Suprapubic skin (tissue), 4 donors: ENCODE data around the gene KCNK16. TPM values are rescaled to one million over a fixed set of nuclear protein-coding genes. Genes with fewer than 3 reads are reported as not detected.

Experiments used
- DNase-seq, 2 donors: peaks; one replicate each; pipeline ENCODE4 v3.0.0-alpha.2; 2019; ENCODE audit warnings: low spot score in 2 of 2
- H3K27ac ChIP-seq: fragments of 200-600 bp; sonication (generic); one replicate; pipeline ENCODE4 v1.5.1; 2019
- H3K27me3 ChIP-seq: fragments of 200-600 bp; sonication (generic); one replicate; pipeline ENCODE4 v1.5.1; 2019
- H3K36me3 ChIP-seq: fragments of 200-600 bp; sonication (generic); one replicate; pipeline ENCODE4 v1.5.1; 2019
- H3K4me1 ChIP-seq: fragments of 200-600 bp; sonication (generic); one replicate; pipeline ENCODE4 v1.5.1; 2019
- H3K4me3 ChIP-seq: fragments of 200-600 bp; sonication (generic); one replicate; pipeline ENCODE4 v1.5.1; 2019; ENCODE audit warnings: mild to moderate bottlenecking
- H3K9me3 ChIP-seq: fragments of 200-600 bp; sonication (generic); one replicate; pipeline ENCODE4 v1.5.1; 2019
- CTCF ChIP-seq, 2 donors: fragments of 200-600 bp in 1 of 2; fragments of 450-650 bp in 1 of 2; sonication (generic) in 1 of 2; IDR thresholded peaks; one replicate each; pipeline ENCODE4 v1.5.1; 2016 to 2019; ENCODE audit warnings: antibody characterized with exemption in 2 of 2, mild to moderate bottlenecking in 1 of 2, moderate library complexity in 1 of 2
- EP300 ChIP-seq: sonication (generic); formaldehyde crosslinking; IDR thresholded peaks from one replicate; pipeline ENCODE4 v1.6.1; 2017; ENCODE audit warnings: antibody characterized with exemption
- POLR2A ChIP-seq, 2 donors: fragments of 450-650 bp; IDR thresholded peaks; one replicate each; pipeline ENCODE4 v1.6.1; 2017; ENCODE audit warnings: antibody characterized with exemption in 2 of 2, mild to moderate bottlenecking in 2 of 2, moderate library complexity in 2 of 2
- POLR2AphosphoS5 ChIP-seq, 3 donors: sonication (generic); formaldehyde crosslinking; IDR thresholded peaks; one replicate each; pipeline ENCODE4 v1.6.1; 2017; ENCODE audit warnings: antibody characterized with exemption in 3 of 3
- WGBS: methylation state at CpG from one replicate; pipeline ENCODE4 v1.1.5; 2018; 5-methylcytosine and 5-hydroxymethylcytosine counted together
- total RNA-seq, 4 donors: library from RNA; depleted of rRNA; stranded (reverse); fragments of >200 nt; gene quantifications; one replicate each; pipeline ENCODE4 v1.1.0, GENCODE V29; 2016

Gene KCNK16
- total RNA-seq, 4 donors from 2014 or later = not detected

- Histone ChIP-seq H3K27me3 (peaks cover 50% of the 10 kb centered on the region), H3K27ac (no peak overlapping the region), H3K4me3 (no peak overlapping the region), H3K9me3 (no peaks in the 10 kb centered on the region), H3K4me1 (peaks cover 12% of the 10 kb centered on the region), H3K36me3 (no peaks in the 10 kb centered on the region)
- 44% methylated on average over 7 of the region's 7 CpGs for WGBS
- TF ChIP-seq POLR2AphosphoS5 (IDR thresholded peaks at IDR 0.05) = no peak
- peak; percentile 74 to 91 for TF ChIP-seq CTCF (IDR thresholded peaks at IDR 0.05)
- no peak for TF ChIP-seq EP300
- no peak for TF ChIP-seq POLR2A (IDR thresholded peaks at IDR 0.05)
- peak in 1 of 2 donors; percentile 72 for DNase-seq
Observed at GRCh38 chr6:39309942-39310531, 12.5 kb downstream of the KCNK16 start.

GRCh38 chr6:39307462-39307861 is 15.0 kb downstream of the KCNK16 start:
- no peak overlapping the region for H3K4me3 ChIP-seq
- DNase-seq = no peak
- no peaks in the 10 kb centered on the region for H3K36me3 ChIP-seq
- H3K9me3 ChIP-seq = no peaks in the 10 kb centered on the region
- H3K27ac ChIP-seq = no peak overlapping the region
- no peak for TF ChIP-seq POLR2AphosphoS5 (IDR thresholded peaks at IDR 0.05)
- TF ChIP-seq EP300 = no peak
- no peak for TF ChIP-seq POLR2A (IDR thresholded peaks at IDR 0.05)
- no peak for TF ChIP-seq CTCF (IDR thresholded peaks at IDR 0.05)
- WGBS = 58% methylated on average over 3 of the region's 3 CpGs
- H3K4me1 ChIP-seq = peaks cover 7% of the 10 kb centered on the region
- H3K27me3 ChIP-seq = peaks cover 24% of the 10 kb centered on the region

- Histone ChIP-seq H3K27me3 (peaks cover under 1% of the 10 kb centered on the region), H3K4me3 (no peak overlapping the region), H3K4me1 (peaks cover 7% of the 10 kb centered on the region), H3K9me3 (no peaks in the 10 kb centered on the region), H3K27ac (no peak overlapping the region), H3K36me3 (no peaks in the 10 kb centered on the region)
- no peak for DNase-seq
- TF ChIP-seq POLR2AphosphoS5 (IDR thresholded peaks at IDR 0.05) = no peak
- no peak for TF ChIP-seq POLR2A (IDR thresholded peaks at IDR 0.05)
- TF ChIP-seq EP300 = no peak
Observed at GRCh38 chr6:39304951-39305350, 17.6 kb downstream of the KCNK16 start.

GRCh38 chr6:39303425-39304153 is 18.9 kb downstream of the KCNK16 start:
- 85% methylated on average over 19 of the region's 30 CpGs for WGBS
- Histone ChIP-seq H3K36me3 (no peaks in the 10 kb centered on the region), H3K4me3 (no peak overlapping the region), H3K4me1 (peaks cover 7% of the 10 kb centered on the region), H3K9me3 (no peaks in the 10 kb centered on the region), H3K27ac (no peak overlapping the region), H3K27me3 (no peaks in the 10 kb centered on the region)
- DNase-seq = no peak
- TF ChIP-seq POLR2AphosphoS5 (IDR thresholded peaks at IDR 0.05) = no peak
- TF ChIP-seq CTCF (IDR thresholded peaks at IDR 0.05) = peak in 1 of 2 donors; percentile 24

- Histone ChIP-seq H3K27me3 (no peaks in the 10 kb centered on the region), H3K4me1 (peaks cover 7% of the 10 kb centered on the region), H3K4me3 (no peak overlapping the region), H3K27ac (no peak overlapping the region), H3K36me3 (no peaks in the 10 kb centered on the region), H3K9me3 (no peaks in the 10 kb centered on the region)
- peak; percentile 63 to 87 for TF ChIP-seq CTCF (IDR thresholded peaks at IDR 0.05)
- TF ChIP-seq POLR2AphosphoS5 (IDR thresholded peaks at IDR 0.05) = peak in 1 of 3 donors; percentile 34
- TF ChIP-seq POLR2A (IDR thresholded peaks at IDR 0.05) = no peak
- WGBS = 23% methylated on average over 3 of the region's 11 CpGs
- DNase-seq = peak; percentile 80 to 90
Observed at GRCh38 chr6:39302669-39303424, 19.7 kb downstream of the KCNK16 start.
